Measurements from ENCODE around the gene FLNB.
A peak's percentile ranks its signal among the peaks of the same experiment; 100 is the strongest.

FLNB gene

DNA sequence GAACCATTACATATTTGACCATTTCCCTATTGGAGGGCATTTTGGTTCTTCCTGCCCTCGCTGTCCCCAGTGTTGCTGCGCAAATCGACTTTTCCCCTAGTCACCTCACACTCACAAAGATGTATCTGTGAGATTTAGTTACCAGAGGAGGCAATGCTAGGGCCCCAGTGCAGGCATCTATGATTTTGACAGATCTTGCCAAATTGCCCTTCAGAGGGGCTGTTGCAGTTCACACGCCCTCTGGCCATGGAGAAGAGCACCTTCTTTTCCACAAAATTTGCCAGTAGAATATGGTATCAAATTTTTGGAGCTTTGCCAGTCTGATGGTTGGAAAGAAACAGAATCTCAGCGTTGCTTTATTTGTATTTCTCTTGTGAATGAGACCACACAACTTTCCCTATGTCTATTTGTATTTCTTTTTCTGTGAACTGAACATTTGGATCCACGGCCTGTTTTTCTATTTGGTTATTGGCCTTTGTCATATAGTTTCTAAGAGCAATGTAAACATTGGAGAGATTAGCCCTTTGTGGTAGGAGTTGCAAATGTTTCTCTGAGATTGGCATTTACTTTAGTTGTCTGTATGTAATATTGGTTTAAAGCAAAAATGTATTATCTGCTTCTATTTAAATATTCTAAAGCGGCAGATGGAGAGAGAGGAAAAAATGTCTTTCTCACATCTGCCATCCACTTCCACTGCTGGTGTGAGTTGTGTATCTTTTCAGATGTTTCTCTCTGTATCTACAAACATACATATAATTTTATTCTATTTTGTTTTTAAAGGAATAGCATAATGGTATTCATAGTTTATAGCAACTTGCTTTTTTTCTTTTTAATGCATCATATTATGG lies 136.5 kb downstream of the FLNB start:
- no peak for DNase-seq

DNA sequence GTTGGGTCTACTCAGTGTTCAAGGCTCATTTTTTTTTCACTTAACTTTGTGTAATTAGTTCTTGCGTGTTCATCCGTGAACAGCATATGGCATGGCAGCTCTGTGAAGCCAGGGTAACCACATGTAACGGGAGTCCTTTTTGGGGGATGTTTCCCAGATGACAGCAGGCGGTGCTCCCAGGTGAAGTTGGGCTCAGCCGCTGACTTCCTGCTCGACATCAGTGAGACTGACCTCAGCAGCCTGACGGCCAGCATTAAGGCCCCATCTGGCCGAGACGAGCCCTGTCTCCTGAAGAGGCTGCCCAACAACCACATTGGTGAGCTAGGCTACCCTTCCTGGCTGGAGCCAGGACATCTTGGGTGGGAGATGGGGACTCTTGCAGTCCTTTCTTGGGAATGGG lies 139.8 kb downstream of the FLNB start:
- no peak for DNase-seq

DNA sequence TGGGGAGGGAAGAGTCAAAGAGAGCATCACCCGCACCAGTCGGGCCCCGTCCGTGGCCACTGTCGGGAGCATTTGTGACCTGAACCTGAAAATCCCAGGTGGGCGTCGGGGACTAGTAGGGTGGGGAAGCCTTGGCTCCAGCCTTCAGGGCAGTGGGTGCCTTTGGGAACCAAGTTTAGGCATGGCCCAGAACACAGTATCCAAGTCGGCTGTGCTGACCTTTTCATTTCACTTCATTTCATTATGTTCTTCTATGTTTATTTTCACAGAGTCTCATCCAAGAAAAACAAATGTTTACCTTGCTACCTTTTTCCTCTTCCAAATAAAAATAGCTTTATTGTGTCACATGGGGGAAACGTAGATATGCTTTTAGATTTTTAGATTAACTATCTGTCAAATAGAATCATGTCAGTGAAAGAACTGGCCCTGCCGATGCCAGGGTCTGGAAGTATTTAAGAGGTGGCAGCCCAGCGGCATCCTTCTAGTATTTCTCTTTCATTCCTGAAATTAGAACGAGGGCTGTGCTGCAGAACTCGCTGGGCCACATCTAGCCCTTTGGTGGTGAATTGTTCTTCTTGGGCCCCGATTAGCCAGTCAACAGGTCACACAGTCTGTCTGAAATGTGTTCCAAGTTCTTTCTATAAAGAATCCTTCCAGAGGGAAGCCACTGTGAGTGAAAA lies 142.0 kb downstream of the FLNB start:
- no peak for DNase-seq

DNA sequence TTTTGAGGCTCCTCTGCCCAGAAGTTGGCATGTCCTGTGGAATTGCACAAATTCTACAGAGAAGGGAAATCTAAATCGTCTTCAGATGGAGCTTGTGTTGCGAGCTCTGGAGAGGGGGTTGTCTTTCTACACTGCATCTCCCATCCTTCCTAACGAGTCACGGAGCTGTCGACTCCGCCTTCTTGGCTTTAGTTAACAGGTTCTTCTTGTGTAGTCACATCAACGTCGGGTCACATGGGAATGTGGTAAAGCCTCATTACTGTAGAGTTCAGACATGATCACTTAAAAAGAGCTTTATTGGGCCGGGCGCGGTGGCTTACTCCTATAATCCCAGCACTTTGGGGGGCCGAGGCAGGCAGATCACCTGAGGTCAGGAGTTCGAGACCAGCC lies 142.6 kb downstream of the FLNB start:
- DNase-seq: no peak

DNA sequence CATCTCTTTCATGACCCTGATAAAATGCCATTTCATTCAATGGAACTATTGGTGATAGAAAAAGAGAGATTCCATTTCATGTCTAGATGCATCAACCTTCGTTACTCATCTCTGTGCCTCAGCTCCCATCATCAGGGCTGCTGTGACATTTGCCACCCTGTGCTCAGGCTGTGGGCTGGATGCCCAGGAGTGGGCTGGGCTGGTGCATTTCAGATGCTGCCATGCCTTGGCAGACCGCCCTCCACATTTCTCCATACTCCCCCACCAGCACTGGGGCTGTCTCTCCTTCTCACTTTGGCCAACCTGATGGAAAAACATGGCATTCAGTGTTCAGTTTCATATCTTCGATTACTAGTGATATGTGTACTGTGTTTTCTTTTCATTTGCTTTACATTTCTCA lies 143.4 kb downstream of the FLNB start:
- no peak for DNase-seq

DNA sequence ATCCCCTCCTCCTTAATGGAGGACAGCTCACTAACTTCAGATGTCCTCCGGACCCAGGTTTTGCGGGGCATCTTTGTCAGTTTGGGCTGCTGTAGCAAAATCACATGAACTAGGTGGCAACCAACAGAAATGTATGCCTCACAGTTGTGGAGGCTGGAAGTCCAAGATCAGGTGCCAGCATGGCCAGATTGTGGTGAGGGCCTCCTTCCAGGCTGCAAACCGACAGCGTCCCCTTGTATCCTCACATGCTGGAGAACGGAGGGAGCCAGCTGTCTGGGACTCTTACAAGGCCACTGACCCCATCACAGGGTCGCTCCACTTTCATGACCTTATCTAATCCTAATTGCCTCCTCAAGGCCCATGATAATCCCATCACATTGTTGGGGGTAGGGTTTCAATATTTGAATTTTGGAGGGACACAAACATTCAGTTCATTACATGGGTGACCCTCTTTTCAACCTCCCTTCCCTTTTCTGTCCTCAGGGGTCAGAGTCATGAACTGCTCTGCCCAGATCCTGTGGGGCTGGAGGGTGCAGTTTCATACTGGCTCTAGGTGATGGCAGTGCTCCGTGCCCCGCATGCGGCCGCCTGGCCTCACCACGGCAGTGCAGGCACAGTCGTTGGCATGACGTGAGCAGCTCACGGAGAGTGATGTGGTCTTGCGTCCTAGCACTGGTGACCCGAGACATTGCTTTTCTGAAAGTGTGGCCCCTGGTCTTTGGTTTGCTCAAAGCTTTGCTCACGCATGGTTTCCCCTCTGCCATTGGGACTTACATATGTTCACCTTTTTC lies 144.2 kb downstream of the FLNB start:
- no peak for DNase-seq

DNA sequence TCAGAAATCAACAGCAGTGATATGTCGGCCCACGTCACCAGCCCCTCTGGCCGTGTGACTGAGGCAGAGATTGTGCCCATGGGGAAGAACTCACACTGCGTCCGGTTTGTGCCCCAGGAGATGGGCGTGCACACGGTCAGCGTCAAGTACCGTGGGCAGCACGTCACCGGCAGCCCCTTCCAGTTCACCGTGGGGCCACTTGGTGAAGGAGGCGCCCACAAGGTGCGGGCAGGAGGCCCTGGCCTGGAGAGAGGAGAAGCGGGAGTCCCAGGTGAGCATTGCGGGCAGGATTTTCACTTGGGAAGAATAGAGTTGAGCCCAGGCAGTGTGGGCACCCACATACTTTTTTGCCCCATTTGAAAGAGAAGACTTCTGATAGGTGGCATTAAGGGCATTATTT lies 145.1 kb downstream of the FLNB start:
- DNase-seq: no peak

DNA sequence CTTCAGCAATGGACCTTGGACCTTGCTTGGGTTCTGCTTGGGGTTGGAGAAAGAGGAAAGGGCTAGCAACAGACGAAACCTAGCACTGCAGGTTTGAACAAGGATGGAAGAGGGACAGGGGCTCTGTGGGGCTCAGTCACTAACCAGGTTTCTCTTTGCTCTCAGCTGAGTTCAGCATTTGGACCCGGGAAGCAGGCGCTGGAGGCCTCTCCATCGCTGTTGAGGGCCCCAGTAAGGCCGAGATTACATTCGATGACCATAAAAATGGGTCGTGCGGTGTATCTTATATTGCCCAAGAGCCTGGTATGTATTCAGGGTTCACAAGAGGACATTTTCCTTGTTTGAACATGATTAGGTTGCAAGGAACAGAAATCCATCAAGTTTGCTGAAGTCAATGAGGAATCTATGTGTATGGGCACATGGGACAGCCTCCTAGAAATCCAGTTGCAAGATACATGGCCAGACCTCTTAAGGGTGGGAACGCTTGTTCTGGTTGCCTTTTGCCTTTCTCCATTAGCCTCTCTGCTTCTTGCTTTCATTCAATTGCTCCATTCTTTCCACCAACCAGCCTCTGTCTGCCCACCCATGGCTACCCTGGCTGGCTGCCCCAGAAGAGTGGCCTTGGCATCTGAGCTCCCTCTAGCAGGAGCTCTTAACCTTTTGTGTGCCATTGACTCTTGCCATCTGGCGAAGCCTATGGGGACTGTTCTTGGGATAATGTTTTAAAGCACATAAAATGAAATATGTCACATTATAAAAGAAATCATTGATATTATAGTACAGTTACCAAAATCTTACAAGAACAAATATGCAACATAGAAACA lies 146.6 kb downstream of the FLNB start:
- no peak for DNase-seq

DNA sequence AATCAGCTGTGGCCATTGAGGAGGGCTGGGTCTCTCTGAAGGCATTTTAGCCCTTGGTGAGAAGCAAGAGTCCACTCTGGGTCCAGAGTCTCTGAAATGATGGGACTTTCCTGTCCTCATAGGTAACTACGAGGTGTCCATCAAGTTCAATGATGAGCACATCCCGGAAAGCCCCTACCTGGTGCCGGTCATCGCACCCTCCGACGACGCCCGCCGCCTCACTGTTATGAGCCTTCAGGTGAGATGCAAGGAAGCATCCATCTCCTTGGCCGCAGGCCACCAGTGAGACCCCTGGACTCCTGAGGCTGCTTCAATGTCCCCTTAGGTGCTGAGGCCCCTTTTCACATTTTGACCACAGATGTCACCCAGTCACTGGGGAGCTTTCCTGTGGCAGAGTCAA lies 147.6 kb downstream of the FLNB start:
- DNase-seq: no peak

DNA sequence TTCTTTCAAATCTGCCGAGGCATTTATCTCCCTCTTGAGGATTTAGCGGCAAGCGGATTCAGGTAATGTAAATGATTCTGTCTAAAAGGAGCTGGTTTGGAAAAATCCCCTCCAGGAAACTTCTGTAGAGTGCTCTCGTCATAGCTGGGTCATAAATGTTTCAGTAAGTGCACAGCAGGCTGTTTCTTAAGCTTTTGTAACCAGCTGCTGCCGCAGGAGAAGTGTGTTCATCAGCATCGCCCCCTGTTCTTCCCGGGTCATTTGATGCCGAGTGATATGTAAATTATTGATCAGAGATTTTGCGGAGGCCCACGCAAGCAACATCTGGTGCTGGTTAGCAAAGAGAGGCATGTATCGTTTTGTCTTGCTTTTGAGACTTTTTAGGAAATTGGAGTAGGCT lies 149.5 kb downstream of the FLNB start:
- DNase-seq: no peak

DNA sequence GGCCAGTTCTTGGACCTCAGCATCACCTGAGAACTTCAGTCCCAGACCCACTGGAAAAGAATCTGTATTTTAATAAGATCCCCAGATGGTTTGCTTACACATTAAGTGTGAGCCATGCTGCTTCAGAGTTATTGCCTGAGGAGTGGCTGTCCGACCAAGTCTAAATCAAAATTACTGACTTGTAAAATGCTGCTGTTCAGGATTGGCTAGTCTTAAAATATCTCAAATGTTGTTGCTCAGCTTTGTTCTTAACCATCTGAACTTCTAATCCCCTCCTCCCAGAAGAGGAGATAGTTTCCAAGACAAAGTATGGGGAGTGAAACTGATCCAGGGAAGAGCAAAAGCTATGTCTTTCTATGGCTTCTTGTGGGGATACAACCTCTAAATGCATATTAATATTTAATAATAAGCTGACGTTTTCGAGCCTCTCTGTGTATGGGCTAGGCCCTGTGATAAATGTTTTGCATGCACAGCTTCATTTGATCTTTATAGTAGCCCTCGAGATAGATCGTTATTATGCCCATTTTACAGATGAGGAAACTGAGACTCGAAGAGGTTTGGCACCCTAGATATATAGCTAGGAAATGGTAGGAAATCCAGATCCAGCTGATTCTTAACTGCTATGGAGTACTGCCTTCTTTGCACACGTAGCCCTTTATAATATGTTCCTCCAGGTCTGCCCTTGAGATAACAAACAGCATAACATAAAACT lies 150.4 kb downstream of the FLNB start:
- no peak for DNase-seq

DNA sequence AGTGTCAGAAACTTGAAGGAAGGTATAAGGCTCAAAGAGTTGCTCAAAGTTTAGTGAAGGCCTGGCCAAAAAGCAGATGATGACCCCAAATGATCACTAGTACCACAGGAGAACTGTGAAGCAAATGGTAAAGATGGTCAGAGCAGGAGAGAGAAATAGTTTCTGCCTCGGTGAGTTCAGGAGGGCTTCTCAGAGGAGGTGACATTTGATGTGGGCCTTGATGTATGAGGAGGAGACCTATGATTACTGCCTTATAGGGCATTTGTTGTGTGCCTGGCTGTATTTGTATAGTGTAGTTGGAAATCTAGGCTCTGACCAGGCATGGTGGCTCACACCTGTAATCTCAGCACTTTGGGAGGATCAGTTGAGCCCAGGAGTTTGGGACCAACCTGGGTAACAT lies 152.2 kb downstream of the FLNB start:
- DNase-seq: no peak

DNA sequence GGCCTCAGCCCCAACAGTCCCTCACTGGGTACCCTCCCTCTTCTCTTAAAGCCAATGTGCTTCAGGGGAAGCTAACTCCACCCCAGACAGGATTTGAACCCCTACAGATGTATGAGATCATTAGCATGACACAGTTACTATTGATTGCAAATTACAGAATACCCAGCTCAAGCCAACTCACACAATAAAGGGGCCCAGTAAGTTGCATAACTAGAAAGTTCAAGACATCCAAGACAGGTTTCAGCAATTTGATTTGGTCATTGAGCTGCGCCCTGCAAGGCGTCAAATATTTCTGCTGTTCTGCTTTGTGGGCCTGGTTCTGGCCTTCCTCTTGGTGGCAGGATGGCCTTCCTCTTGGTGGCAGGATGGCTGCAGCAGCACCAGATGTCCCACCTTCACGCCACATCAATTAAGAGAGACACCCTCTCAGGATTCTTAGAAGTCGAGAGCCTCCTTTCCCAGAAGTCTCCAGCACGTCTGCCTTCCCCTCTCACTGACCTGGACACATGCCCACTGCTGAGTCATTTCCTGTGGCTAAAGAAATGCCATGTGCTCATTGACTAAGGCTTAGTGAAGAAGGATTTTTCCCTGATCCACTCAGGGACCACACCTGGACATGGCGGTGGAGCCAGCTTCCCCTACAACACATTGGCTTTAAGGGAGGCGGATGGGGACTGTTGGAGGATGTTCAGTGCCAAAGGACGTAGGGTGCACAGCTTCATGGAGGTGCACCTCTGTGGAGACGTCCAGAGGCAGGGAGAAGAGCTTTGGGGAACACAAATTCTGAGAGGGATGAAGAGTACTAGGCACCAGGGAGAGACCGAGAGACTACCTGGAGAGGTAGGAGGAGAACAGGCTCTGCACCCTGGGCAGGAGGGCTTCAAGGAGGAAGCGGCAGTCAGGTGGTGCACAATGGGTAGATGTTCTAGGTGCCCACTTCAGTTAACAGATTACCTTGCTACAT lies 153.5 kb downstream of the FLNB start:
- no peak for DNase-seq

DNA sequence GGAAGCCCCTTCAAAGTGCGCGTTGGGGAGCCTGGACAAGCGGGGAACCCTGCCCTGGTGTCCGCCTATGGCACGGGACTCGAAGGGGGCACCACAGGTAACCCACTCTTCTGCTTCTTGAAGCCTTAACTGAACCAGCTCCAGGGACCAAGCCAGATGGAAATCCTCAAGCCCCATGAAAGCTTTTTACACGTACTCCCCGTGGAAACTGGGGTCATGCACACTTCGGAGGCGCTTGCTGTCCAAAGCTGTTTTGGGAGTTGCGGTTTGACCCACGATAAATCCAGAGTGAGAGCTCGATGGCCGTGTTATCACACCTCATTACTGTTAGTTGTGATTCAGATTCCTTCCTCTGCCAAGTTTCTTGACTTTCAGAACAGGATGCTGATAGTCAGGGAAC lies 155.0 kb downstream of the FLNB start:
- no peak for DNase-seq

DNA sequence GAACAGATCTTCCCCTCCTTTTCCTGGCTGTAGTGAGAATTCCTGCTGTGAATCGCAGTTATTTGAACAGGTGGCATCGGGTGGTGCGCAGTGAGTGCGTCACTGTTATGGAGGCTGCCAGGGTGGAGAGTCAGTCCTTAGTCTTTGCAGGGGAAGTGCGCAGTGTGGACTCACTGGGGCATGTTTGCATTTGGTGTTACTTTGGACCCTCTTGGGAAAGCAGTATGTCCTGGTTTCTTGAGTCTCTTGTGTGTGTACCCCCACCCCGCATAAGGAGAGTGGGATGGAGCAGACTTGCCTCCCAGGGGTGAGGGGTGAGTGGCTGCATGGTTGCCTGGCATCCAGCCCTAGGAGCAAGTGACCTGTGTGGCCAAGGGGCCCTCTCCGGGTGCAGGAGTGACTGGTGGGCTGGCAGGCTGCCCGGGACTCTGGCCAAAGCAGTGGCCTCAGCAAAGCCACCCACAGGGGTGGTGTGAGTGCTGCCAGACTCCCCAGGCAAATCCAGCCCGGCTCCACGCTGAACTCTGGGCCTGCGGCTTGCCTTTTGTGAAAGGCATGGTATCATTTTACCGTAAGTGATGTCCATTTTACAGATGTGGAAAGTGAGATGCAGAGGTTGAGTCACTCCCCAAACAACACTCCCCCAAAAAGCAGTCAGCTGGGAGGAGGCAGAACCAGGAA lies 156.1 kb downstream of the FLNB start:
- no peak for DNase-seq

DNA sequence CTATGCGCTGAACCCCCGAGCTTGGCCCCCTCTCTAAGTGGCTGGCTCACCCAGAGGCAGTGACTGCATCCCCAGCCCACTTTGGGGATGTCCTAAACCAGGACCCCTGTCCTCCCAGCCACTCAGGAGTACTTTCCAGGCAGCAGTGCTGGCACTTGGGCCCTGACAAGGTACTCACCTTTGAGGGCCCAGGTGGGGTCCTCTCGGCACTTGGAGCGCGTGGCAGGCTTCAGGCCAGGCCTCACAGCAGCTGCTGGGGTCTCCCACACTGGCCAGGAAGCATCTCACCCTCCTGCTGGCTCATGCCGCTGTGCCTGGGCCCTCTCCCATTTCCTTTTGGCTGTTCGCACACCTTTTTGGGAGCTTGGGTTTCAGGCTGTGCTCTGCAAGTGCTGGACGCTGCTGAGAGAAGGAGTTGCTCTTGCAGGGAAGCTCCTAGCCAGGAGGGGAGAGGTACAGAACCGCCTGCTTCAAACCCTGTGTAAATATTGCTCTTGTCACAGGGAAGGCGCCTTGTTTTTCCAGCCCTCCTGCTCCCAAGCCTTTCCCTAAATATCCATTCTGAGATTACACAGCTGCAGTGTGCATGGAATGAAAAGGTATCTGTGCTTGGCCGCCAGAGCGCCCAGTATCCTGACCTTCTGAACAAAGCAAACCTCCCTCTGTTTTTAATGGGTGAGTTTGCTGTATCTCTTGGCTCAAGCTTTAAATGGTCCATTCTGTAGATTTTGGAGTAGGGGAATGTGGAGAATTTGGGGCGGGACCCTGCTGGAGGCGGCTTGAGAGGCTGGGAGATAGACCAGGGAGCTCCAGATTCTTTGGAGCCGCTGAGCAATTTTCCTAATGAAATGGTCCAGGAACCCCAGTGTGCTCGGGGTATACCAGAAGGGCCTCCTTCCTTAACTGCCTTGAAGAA lies 156.9 kb downstream of the FLNB start:
- no peak for DNase-seq

DNA sequence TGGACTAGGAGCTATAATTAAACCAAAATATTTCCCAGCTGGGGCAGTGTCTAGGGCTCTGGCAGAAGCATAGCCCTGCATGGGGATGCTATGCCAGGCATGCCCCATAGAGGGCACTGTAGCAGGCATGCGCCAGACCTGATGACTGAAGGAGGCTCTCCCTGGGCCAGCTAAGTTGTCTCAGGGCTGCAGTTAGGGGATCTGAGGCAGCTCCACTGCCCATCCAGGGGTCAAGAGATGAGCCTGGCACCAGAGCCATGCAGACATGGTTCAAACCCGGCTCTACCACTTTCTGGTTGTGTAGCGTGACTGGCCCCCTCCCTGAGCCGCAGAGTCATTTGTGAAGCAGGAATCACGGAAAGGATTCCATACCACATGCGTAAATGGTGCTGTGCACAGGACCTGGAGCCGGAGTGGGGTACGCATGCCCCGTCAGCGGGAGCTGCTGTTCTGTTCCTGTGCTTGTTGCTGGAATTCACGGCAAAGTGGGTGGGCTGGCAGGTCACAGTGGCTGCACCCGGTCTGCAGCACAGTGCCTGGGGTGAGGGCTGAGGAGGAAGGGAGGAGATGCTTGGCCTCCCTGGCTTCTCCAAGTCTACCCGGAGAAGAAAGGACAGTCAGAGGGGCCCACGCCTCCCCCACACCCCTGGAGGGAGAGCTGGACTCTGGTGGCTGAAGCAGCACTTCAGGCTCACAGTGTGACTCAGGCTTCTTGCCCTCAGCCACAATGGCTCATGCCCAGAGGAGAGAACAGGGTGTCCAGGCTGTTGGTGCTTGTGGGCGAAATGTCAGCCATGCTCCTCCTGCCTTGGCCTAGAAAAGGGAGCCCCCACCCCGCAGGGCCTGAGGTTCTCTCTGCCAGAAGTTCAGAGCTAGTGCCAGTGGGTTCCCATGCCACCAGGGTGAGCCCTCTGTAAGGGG lies 159.5 kb downstream of the FLNB start:
- peak; percentile 63 for DNase-seq

DNA sequence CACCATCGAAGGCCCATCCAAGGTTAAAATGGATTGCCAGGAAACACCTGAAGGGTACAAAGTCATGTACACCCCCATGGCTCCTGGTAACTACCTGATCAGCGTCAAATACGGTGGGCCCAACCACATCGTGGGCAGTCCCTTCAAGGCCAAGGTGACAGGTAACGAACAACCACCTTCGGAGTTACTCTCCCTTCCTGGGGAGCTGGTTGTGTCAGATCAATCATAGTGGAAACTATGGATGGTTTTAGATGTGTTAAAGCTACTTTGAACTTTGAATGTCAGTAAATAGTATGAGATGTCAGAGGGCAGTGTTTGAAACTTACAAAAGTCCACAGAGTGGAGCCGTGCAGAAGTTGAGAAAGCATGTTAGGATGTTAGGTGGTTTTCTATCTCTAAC lies 160.3 kb downstream of the FLNB start:
- no peak for DNase-seq
